NCI-H187 (cell line): Measurements from ENCODE around the gene HNF1A.
"Not testable (repeated sequence)": the region's sequence is repeated elsewhere in the genome, so short reads cannot be mapped to it uniquely, and the experiment has no call there.

ENCODE experiments used
- DNase-seq, 2 experiments: peaks; one replicate each; lab custom pipeline; 2025; lab: John Stamatoyannopoulos, UW

The HNF1A gene

GRCh38 chr12:121011820-121012219 lies 33.5 kb downstream of the HNF1A start:
- DNase-seq: no peak

DNA sequence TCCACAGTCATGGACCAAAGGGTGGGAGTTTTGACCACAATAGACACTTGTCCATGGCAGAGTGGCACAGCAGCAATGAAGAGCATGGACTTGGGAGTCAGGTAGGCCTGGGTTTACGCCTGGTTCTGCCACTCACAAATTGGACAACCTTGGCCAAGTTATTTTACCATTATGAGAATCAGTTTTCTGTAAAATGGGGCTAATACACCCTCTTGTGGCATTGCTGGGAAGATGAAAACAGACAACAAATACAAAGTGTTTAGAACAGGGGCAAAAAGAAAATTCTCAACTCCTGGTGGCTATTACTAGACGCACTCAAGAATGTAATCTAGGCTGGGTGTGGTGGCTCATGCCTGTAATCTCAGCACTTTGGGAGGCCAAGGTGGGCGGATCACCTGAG lies 35.4 kb downstream of the HNF1A start:
- no peak for DNase-seq

DNA sequence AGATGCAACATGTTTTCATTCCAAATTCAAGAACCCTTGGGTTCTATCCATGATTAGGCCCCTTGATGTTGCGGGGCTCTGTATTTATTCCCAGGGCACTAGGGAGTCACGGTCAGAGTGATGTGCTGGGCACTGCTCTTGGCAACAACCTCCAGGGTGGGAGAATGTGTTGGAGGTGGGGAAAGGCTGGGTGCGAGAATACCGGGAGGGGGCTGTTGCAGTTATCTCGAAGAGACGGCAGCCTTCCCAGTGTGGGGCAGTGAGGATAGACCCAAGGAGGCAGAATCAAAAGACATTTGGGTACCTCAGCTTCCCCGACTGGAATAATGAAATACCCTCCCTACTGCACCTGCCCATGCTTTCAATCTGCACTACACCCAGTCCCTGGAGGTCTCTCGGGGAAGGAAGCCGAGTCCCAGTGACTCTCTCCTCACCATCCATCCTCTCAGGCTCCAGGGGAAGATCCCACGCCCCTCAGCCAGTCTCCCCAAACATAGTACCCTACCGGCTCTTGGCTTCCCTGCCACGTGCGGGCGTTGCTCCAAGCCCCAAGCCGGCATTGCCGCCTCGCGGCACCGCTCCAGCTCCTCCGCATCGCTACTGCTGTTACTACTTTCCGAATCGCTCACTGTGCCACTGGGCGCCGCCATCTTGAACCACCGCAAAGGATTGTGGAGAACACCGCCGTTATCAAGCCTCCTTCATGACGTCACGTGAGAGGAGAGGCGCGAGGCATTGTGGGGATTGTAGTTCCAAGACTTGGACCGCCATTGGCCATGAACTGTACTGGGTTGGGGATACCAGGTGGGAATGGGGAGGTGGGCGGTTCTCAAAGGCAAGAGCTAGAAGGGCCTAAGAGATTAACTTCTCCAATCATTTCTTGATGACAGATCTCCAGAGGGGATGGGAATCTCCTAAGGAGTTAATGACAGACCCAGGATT lies 37.8 kb downstream of the HNF1A start, which contains the start of gene C12orf43:
TSS of gene C12orf43 (minus strand) at position 663 of the 942 bp plus-strand sequence. CDS start at position 650, 13 bp downstream.
- peak; percentile 89 to 91 for DNase-seq

DNA sequence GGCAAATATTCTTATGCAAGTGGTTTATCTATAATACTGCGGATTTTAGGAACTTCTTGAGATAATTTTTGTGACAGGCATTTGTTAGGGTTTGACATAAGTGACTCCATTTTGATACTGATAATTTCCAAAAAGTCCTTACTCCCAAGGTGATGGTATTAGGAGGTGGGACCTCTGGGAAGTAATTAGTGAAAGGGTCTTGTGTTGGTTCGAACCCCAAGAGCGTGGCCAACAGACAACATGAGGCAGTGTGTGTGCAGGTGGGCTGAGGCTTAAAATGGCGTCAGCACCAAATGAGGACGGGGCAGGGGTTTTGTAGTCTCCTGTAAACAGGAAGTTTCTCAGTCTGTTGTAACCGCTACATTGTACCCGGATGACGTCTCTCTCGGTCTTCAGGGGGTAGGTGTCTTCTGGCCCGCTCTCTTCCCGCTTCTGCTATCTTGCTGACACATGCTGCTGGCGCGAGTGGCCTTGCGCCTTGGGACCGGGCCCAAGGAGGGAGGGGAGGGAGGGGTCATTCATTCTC lies 39.7 kb downstream of the HNF1A start:
- DNase-seq: no peak

- no peak for DNase-seq
Observed at GRCh38 chr12:121018860-121019617, 40.7 kb downstream of the HNF1A start.

- DNase-seq: no peak
Observed at GRCh38 chr12:121021754-121022153, 43.4 kb downstream of the HNF1A start.

GRCh38 chr12:121022713-121023112 lies 44.4 kb downstream of the HNF1A start:
- no peak for DNase-seq

GRCh38 chr12:121023799-121024198 lies 45.5 kb downstream of the HNF1A start:
- no peak for DNase-seq

- no peak for DNase-seq
Observed at GRCh38 chr12:121025442-121026226, 47.3 kb downstream of the HNF1A start.

DNA sequence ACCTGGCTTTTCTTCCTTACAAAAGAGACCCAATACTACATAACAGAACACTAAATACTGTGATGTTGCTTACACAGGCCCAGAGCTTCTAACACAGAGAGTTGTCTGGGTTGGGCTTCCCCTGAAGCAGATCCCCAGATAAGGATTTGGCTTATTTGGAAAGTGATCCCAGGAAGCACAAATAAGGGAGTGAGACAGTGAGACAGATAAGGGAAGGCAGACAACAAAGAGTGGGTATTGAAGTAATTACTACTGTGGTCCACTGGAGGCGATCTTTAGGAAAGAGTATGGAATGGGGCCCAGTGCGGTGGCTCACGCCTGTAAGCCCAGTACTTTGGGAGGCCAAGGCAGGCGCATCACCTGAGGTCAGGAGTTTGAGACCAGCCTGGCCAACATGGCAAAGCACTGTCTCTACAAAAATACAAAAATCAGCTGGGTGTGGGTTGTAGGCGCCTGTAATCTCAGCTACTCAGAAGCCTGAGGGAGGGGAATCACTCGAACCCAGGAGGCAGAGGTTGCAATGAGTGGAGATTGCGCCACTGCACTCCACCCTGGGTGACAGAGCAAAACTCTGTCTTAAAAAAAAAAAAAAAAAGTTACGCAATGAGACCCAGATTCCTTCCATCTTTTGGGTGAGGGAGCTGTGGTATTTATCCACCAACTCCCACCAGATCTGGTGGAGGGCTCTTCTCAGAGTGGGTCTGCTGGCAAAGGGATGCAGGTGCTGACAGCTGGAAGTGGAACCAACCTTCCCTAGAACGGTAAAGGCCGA lies 48.1 kb downstream of the HNF1A start:
- DNase-seq: no peak

- DNase-seq: no peak
Observed at GRCh38 chr12:121030576-121031212, 52.4 kb downstream of the HNF1A start.

DNA sequence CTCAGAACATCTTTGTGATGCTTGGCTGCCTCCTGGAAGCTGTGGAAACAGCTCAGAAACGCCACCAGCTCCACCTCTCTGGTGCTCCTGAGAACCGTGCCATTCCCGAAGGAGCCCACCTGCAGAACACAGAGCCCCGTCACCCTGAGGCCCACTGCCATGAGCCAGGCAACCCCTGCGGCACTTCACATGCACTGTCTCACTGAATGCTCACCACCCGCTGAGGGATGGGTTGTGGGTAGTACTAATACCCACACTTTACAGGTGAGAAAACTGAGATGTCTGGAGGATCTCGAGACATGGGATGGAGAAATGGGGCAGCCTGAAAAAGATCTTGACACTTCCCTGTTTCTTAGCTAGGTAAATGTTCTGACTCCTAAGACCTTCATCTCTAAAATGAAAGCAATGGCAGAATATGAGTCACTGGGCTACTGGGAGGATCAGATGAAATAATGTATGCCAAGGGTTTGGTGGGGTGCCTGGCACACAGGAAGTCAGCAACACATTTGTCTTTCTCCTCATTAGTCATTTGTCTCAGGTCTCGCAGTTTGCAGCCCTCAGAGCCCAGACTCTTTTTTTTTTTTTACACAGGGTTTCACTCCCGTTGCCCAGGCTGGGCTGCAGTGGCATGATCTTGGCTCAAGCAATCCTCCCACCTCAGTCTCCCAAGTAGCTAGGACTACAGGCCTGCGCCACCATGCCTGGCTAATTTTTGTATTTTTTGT lies 55.4 kb downstream of the HNF1A start:
- no peak for DNase-seq

DNA sequence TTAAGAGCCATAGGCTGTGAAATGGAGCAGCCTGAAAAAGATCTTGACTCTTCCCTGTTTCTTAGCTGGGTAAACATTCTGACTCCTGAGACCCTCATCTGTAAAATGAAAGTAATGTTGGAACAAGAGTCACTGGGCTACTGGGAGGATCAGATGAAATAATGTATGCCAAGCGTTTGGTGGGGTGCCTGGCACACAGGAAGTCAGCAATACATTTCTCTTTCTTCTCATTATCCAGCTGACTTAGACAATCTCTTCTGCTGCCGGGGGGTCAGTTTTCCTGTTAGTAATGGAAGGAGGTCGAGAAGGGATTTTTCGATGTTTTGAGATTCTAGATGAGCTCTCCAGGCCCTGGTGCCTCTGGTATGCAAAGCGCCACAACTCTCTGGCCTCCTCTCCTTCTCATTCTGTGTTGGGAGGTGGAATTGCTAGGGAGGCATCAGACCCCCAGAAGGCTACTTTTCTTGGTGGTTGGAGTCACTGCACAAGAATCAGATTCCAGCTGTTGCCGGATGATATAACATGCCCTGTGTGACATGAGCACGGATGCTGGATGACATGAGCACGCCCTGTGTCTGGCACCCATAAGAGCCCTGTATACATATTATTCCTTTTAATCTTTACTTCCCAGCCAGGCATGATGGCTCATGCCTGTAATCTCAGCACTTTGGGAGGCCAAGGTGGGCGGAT lies 56.4 kb downstream of the HNF1A start:
- DNase-seq: no peak

DNA sequence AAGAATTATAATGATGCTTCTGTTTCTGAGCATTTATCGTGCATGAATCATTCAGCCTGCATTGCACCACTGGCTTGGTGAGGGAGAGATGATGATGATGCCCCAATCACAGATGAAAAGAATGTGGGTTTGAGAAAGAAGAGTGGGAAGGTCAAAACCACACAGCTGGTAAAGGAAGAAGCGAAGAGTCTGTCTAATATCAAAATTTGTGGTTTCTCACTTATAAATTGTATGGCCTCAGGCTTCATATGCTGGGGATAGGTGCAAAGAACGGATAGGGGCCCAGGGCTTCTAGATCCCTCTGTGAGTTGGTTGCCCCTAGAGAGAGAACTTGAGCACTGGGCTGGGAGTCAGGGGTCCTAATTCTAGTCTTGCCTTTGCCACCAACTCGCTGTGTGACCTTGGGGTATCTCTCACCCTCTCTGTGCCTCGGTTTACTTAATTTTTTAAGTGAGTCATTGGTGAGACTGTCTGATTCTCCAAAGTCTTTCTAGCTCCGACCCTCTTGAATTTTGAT lies 58.5 kb downstream of the HNF1A start:
- no peak for DNase-seq

DNA sequence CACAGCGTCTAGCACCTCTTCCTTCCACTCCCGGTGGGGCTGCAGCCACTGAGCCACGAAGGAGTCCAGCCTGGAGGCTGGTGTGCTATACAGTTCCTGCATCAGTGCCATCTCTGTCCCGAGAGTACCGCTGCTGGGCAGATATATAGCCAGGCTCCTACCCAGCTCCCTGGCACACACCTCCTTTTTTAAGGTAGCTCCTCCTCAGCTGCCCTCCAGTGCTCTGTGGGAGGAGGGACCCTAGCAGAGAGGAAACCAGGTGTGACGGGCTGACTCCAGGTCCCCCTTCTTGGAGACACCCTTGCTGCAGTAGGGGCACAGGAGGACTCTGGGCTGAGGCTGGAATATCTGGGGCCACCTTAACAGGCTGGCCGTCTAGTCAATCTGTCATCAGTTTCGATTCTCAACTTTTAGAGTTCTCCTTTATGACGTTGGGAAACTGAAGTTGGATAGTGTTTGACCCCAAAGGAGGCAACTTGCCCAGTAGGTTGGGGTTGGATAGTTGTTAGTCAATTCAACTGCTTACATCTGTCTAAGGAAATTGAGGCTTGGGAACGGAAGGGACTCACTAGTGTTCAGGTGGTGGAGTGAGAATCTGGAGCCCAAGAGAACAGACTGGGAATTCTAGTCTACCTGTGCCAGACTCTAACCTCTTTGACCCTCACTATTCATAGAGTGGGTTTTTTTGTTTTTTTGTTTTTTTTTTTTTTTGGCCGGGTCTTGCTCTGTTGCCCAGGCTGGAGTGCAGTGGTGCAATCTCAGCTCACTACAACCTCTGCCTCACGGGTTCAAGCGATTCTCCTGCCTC lies 60.7 kb downstream of the HNF1A start, which contains the start of gene OASL:
TSS of gene OASL (minus strand) at position 386 of the 808 bp plus-strand sequence. CDS start at position 111, 275 bp downstream.
- no peak for DNase-seq

- DNase-seq: no peak
Observed at GRCh38 chr12:121043067-121043466, 64.7 kb downstream of the HNF1A start.

GRCh38 chr12:121047400-121047799 lies 69.1 kb downstream of the HNF1A start:
- DNase-seq: not testable (repeated sequence)

- DNase-seq: no peak
Observed at GRCh38 chr12:121048442-121048841, 70.1 kb downstream of the HNF1A start.
